IPS-20b (cell line): ENCODE data around the gene POLD2.

Experiments used
- H3K27ac ChIP-seq: one replicate; pipeline ENCODE4 v1.5.1; 2013; ENCODE audit warnings: low read length
- H3K27me3 ChIP-seq: 2 replicates; pipeline ENCODE4 v1.6.1; 2013; ENCODE audit warnings: mild to moderate bottlenecking, low read length, inconsistent platforms; ENCODE audit not compliant: insufficient read depth
- H3K36me3 ChIP-seq: 2 replicates; pipeline ENCODE4 v1.6.1; 2013; ENCODE audit warnings: low read depth, mild to moderate bottlenecking, inconsistent platforms, low read length, moderate library complexity; ENCODE audit not compliant: insufficient read depth
- H3K4me1 ChIP-seq: 2 replicates; pipeline ENCODE4 v1.6.1; 2013; ENCODE audit warnings: mild to moderate bottlenecking, control low read depth, inconsistent platforms, low read length, moderate library complexity; ENCODE audit not compliant: insufficient read depth
- H3K4me3 ChIP-seq: 2 replicates; pipeline ENCODE4 v1.5.1; 2013; ENCODE audit warnings: mild to moderate bottlenecking, low read length, inconsistent platforms
- H3K9ac ChIP-seq: 2 replicates; pipeline ENCODE4 v1.6.1; 2013; ENCODE audit warnings: low read depth, mild to moderate bottlenecking, inconsistent platforms, low read length, moderate library complexity
- H3K9me3 ChIP-seq: 2 replicates; pipeline ENCODE4 v1.6.1; 2013; ENCODE audit warnings: mild to moderate bottlenecking, low read depth, low read length, inconsistent platforms; ENCODE audit not compliant: insufficient read depth

Gene POLD2

DNA sequence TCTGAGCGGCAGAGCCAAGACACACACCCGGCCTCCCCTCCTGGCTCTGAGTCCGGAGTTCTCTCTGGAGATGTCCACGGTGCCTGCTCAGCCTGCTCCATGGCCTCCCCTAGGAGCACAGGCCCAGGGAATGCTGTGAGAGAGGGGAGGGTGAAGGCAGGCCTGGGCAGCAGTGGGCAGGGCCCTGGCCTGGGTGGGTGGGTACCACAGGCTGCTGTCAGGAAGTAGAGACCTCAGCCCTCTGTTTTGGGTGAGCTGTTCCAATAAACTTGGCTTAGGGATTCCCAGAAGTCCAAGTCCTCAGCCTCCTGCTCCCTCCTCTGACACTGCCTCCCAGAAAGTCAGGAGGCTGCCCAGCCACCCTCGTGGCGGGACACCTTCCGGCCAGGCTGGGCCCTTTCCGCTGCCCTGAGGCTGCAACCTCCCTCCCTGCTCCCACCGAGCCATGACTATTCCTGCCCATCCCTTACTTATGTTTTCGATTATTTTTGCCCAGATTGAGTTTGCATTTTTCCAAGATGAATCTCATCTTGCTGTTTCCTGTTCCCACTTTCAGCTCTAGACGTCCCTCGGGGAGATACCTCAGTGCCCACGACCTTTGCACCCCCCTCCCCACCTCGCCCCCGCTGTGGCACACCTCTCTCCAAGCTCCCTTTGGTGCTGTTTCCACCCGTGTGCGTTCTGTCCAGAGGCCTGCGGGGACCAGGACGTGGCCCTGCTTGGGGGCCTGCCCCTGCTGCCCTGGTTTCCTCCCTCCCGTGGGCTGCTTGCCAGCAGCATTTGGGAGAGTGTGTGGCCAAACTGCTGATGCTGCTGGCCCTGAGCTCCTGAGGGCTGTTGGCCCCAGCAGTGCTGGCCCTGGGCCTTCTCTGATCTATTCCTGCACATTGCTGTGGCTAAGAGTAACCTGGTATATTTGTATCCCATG, 35.2 kb downstream of the POLD2 start:
- Histone ChIP-seq H3K9ac (no peak overlapping the region), H3K4me3 (no peak overlapping the region), H3K9me3 (no peaks in the 10 kb centered on the region), H3K36me3 (no peaks in the 10 kb centered on the region), H3K27ac (no peak overlapping the region), H3K27me3 (peaks cover 12% of the 10 kb centered on the region), H3K4me1 (no peaks in the 10 kb centered on the region)

- Histone ChIP-seq H3K36me3 (no peaks in the 10 kb centered on the region), H3K27ac (no peak overlapping the region), H3K27me3 (peaks cover 13% of the 10 kb centered on the region; the same call in 1 of the 2 replicates), H3K4me1 (no peaks in the 10 kb centered on the region), H3K9me3 (no peaks in the 10 kb centered on the region), H3K4me3 (no peak overlapping the region), H3K9ac (no peak overlapping the region)
Measured at GRCh38 chr7:44086627-44087026, 36.7 kb downstream of the POLD2 start.

GRCh38 chr7:44085546-44085945, 37.8 kb downstream of the POLD2 start:
- Histone ChIP-seq H3K4me3 (no peak overlapping the region), H3K4me1 (no peaks in the 10 kb centered on the region), H3K9me3 (no peaks in the 10 kb centered on the region), H3K27me3 (peaks cover 13% of the 10 kb centered on the region; the same call in 1 of the 2 replicates), H3K36me3 (peaks cover under 1% of the 10 kb centered on the region), H3K9ac (no peak overlapping the region), H3K27ac (no peak overlapping the region)

GRCh38 chr7:44084701-44085100, 38.6 kb downstream of the POLD2 start:
- no peaks in the 10 kb centered on the region for H3K4me1 ChIP-seq
- no peak overlapping the region for H3K9ac ChIP-seq
- H3K27ac ChIP-seq, result no peak overlapping the region
- no peaks in the 10 kb centered on the region for H3K9me3 ChIP-seq
- H3K27me3 ChIP-seq, result peaks cover 13% of the 10 kb centered on the region; the same call in 1 of the 2 replicates
- peaks cover 7% of the 10 kb centered on the region for H3K36me3 ChIP-seq
- H3K4me3 ChIP-seq, result no peak overlapping the region

DNA sequence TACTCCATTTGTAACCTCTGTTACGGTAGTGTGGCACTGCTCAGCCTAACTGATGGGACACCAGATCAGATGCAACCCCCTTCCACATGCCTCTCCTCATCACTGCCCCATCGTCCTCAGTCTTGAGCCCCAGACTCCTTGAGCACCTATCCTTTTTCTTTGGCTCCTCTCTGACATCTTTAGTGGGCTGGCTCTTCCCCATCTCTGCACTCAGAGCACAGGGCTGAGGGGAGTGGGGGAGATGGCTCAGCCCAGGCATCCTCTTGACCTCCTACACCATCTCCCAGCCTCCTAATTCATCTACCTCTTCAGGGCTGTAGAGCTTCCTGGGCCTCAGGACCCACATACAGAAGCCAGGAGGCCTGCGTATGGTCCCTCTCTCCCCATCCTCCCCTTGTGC, 39.6 kb downstream of the POLD2 start:
- H3K4me1 ChIP-seq, result no peaks in the 10 kb centered on the region
- peaks cover 13% of the 10 kb centered on the region; the same call in 1 of the 2 replicates for H3K27me3 ChIP-seq
- H3K9ac ChIP-seq, result no peak overlapping the region
- no peak overlapping the region for H3K27ac ChIP-seq
- H3K9me3 ChIP-seq, result no peaks in the 10 kb centered on the region
- peaks cover 13% of the 10 kb centered on the region for H3K36me3 ChIP-seq
- H3K4me3 ChIP-seq, result no peak overlapping the region

DNA sequence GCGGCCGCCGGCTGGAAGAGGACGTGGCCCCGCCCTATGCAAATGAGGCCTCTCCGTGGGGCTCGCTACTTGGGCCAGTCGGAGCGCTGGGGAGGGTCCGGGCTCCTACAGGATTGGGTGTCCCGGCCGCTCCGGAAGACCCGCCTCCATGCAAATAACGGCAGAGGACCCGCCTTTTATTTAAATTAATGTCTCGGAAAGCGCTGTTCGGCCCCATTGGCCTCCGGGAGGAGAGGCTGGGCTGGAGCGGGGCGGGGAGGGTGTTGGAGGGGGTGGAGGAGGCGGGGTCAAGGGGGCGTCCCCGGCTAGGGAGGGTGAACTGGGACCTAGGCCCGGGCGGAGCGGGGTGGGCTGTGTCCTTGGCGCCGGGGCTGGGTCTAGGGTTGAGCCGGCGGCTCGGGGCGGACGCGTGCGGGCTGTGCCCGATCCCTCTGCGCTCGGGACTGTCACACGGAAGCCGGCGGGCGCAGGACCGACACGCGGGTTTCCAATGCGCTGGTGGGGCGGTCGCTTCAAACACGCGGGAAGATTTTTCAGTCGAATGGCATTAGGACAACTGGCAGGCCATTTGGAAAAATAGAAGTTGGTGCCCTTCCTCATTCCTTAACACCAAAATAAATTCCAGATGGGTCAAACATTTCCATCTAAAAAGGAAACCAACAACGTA, 40.7 kb downstream of the POLD2 start:
- Histone ChIP-seq H3K9me3 (no peaks in the 10 kb centered on the region), H3K27ac (no peak overlapping the region), H3K9ac (peak overlapping the region; percentile 64; the same call in 1 of the 2 replicates), H3K36me3 (peaks cover 25% of the 10 kb centered on the region), H3K27me3 (peaks cover 13% of the 10 kb centered on the region; the same call in 1 of the 2 replicates), H3K4me3 (peak overlapping the region; percentile 70), H3K4me1 (no peaks in the 10 kb centered on the region)

DNA sequence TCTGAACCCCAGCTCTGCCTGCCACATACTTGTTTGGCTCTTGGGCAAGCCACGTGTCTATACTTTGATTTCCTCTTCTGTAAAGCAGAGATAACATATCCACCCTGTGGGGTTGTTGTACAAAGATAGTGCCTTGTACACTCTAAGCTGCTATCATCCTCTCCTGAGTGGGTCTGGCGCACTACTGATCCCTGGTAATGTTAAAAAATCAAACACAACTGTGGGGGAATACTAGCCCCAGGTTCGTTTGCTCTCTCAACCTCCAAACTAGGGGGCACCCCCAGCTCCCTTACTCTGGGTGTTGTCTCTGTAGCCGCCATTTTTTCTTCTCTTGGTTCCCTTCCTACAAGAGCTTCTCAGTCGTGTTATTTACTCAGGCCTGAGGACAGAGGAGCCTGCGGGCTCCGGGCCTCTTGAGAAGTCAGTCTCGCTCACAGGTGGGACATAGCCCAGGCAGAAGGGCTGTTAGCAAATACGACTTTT, 42.0 kb downstream of the POLD2 start:
- H3K36me3 ChIP-seq, result peaks cover 36% of the 10 kb centered on the region
- H3K27ac ChIP-seq, result no peak overlapping the region
- no peaks in the 10 kb centered on the region for H3K9me3 ChIP-seq
- H3K27me3 ChIP-seq, result peaks cover 13% of the 10 kb centered on the region; the same call in 1 of the 2 replicates
- no peak overlapping the region; the same call in 1 of the 2 replicates for H3K9ac ChIP-seq
- no peaks in the 10 kb centered on the region for H3K4me1 ChIP-seq
- peak overlapping the region; percentile 88; the same call in 1 of the 2 replicates for H3K4me3 ChIP-seq

GRCh38 chr7:44080686-44081265, 42.6 kb downstream of the POLD2 start:
- Histone ChIP-seq H3K9me3 (no peaks in the 10 kb centered on the region), H3K4me1 (no peaks in the 10 kb centered on the region), H3K27ac (no peak overlapping the region), H3K9ac (no peak overlapping the region; the same call in 1 of the 2 replicates), H3K4me3 (peak overlapping the region; percentile 88; the same call in 1 of the 2 replicates), H3K36me3 (peaks cover 42% of the 10 kb centered on the region), H3K27me3 (peaks cover 13% of the 10 kb centered on the region; the same call in 1 of the 2 replicates)

- Histone ChIP-seq H3K9me3 (no peaks in the 10 kb centered on the region), H3K9ac (no peak overlapping the region), H3K36me3 (peaks cover 47% of the 10 kb centered on the region), H3K4me3 (no peak overlapping the region), H3K4me1 (no peaks in the 10 kb centered on the region), H3K27ac (no peak overlapping the region), H3K27me3 (peaks cover 13% of the 10 kb centered on the region; the same call in 1 of the 2 replicates)
Measured at GRCh38 chr7:44080118-44080517, 43.2 kb downstream of the POLD2 start.

GRCh38 chr7:44079331-44080021, 43.9 kb downstream of the POLD2 start:
- no peaks in the 10 kb centered on the region for H3K9me3 ChIP-seq
- no peak overlapping the region for H3K27ac ChIP-seq
- H3K36me3 ChIP-seq, result peaks cover 52% of the 10 kb centered on the region
- H3K4me1 ChIP-seq, result no peaks in the 10 kb centered on the region
- peaks cover 13% of the 10 kb centered on the region; the same call in 1 of the 2 replicates for H3K27me3 ChIP-seq
- no peak overlapping the region for H3K4me3 ChIP-seq
- no peak overlapping the region for H3K9ac ChIP-seq

GRCh38 chr7:44078521-44078920, 44.8 kb downstream of the POLD2 start:
- Histone ChIP-seq H3K36me3 (peaks cover 57% of the 10 kb centered on the region), H3K9me3 (no peaks in the 10 kb centered on the region), H3K9ac (no peak overlapping the region), H3K27me3 (peaks cover 4% of the 10 kb centered on the region; the same call in 1 of the 2 replicates), H3K27ac (no peak overlapping the region), H3K4me3 (no peak overlapping the region), H3K4me1 (no peaks in the 10 kb centered on the region)
